ENCODE results near the gene GIPC3. TPM values are rescaled to one million over a fixed set of nuclear protein-coding genes. Genes with fewer than 3 reads are reported as not detected.

The GIPC3 gene
- total RNA-seq, 2 experiments from 2014 or later = 0.15 to 0.20 TPM

- no peak overlapping the region for H3K4me3 Mint-ChIP-seq
- CTCF ChIA-PET = no interaction called here
- DNase-seq = no peak
- H3K9me3 Mint-ChIP-seq = peaks cover 7% of the 10 kb centered on the region
- POLR2A ChIA-PET = no interaction called here
- H3K27me3 Mint-ChIP-seq = peaks cover 4% of the 10 kb centered on the region
- no peaks in the 10 kb centered on the region for H3K36me3 Mint-ChIP-seq (ENCODE audit: low read depth)
- no peak overlapping the region for H3K27ac Mint-ChIP-seq
- H3K4me1 Mint-ChIP-seq = no peaks in the 10 kb centered on the region
These were observed 1.5 kb downstream of the GIPC3 start for GRCh38 chr19:3586707-3587346.

- no peak overlapping the region for H3K27ac Mint-ChIP-seq
- H3K36me3 Mint-ChIP-seq (ENCODE audit: low read depth) = no peaks in the 10 kb centered on the region
- H3K9me3 Mint-ChIP-seq = peaks cover 7% of the 10 kb centered on the region
- ChIA-PET POLR2A (no interaction called here), CTCF (interaction anchor here (0.6 kb wide), 1 partner anchor 42 kb away, joined by 3 read pairs; no protein-coding TSS in a partner anchor)
- H3K4me3 Mint-ChIP-seq = no peak overlapping the region
- no peaks in the 10 kb centered on the region for H3K4me1 Mint-ChIP-seq
- no peaks in the 10 kb centered on the region for H3K27me3 Mint-ChIP-seq
- no peak for DNase-seq
These were observed 4.2 kb downstream of the GIPC3 start for GRCh38 chr19:3589439-3589838.

- POLR2A ChIA-PET = no interaction called here
- CTCF ChIA-PET = no interaction called here
- Mint-ChIP-seq H3K27me3 (no peaks in the 10 kb centered on the region), H3K4me3 (no peak overlapping the region), H3K27ac (no peak overlapping the region), H3K9me3 (peaks cover 7% of the 10 kb centered on the region), H3K4me1 (no peaks in the 10 kb centered on the region), H3K36me3 (ENCODE audit: low read depth) (no peaks in the 10 kb centered on the region)
- no peak for DNase-seq
These were observed 4.7 kb downstream of the GIPC3 start for GRCh38 chr19:3589949-3590348.

- POLR2A ChIA-PET = no interaction called here
- no peak overlapping the region for H3K27ac Mint-ChIP-seq
- H3K9me3 Mint-ChIP-seq = peaks cover 7% of the 10 kb centered on the region
- H3K27me3 Mint-ChIP-seq = no peaks in the 10 kb centered on the region
- no peaks in the 10 kb centered on the region for H3K36me3 Mint-ChIP-seq (ENCODE audit: low read depth)
- CTCF ChIA-PET = interaction anchor here (0.6 to 1.4 kb wide), 4 partner anchors 9 to 46 kb away, joined by 3 read pairs; no protein-coding TSS in a partner anchor
- no peak for DNase-seq
- H3K4me1 Mint-ChIP-seq = no peaks in the 10 kb centered on the region
- H3K4me3 Mint-ChIP-seq = no peak overlapping the region
These were observed 5.8 kb downstream of the GIPC3 start for GRCh38 chr19:3590991-3591659.

- peaks cover 7% of the 10 kb centered on the region for H3K9me3 Mint-ChIP-seq
- no peaks in the 10 kb centered on the region for H3K27me3 Mint-ChIP-seq
- no peaks in the 10 kb centered on the region for H3K36me3 Mint-ChIP-seq (ENCODE audit: low read depth)
- no peak overlapping the region for H3K4me3 Mint-ChIP-seq
- POLR2A ChIA-PET = no interaction called here
- H3K4me1 Mint-ChIP-seq = no peaks in the 10 kb centered on the region
- CTCF ChIA-PET = no interaction called here
- no peak overlapping the region for H3K27ac Mint-ChIP-seq
- no peak for DNase-seq
These were observed 6.8 kb downstream of the GIPC3 start for GRCh38 chr19:3591876-3592613.

- CTCF ChIA-PET = no interaction called here
- Mint-ChIP-seq H3K4me3 (no peak overlapping the region), H3K27me3 (no peaks in the 10 kb centered on the region), H3K36me3 (ENCODE audit: low read depth) (no peaks in the 10 kb centered on the region), H3K27ac (no peak overlapping the region), H3K9me3 (peaks cover 7% of the 10 kb centered on the region), H3K4me1 (no peaks in the 10 kb centered on the region)
- DNase-seq = no peak
- POLR2A ChIA-PET = no interaction called here
These were observed 7.9 kb downstream of the GIPC3 start for GRCh38 chr19:3593156-3593555.

- Mint-ChIP-seq H3K4me3 (no peak overlapping the region), H3K27ac (no peak overlapping the region), H3K9me3 (peaks cover 3% of the 10 kb centered on the region), H3K36me3 (ENCODE audit: low read depth) (no peaks in the 10 kb centered on the region), H3K27me3 (no peaks in the 10 kb centered on the region), H3K4me1 (no peaks in the 10 kb centered on the region)
- ChIA-PET CTCF (no interaction called here), POLR2A (no interaction called here)
- no peak for DNase-seq
These were observed 10.3 kb downstream of the GIPC3 start for GRCh38 chr19:3595521-3596061.

- Mint-ChIP-seq H3K4me3 (no peak overlapping the region), H3K4me1 (no peaks in the 10 kb centered on the region), H3K27me3 (no peaks in the 10 kb centered on the region), H3K9me3 (no peaks in the 10 kb centered on the region), H3K27ac (no peak overlapping the region), H3K36me3 (ENCODE audit: low read depth) (no peaks in the 10 kb centered on the region)
- no peak for DNase-seq
- ChIA-PET POLR2A (no interaction called here), CTCF (no interaction called here)
These were observed 14.5 kb downstream of the GIPC3 start for GRCh38 chr19:3599776-3600187.

- H3K27ac Mint-ChIP-seq = no peak overlapping the region
- H3K36me3 Mint-ChIP-seq (ENCODE audit: low read depth) = no peaks in the 10 kb centered on the region
- H3K9me3 Mint-ChIP-seq = no peaks in the 10 kb centered on the region
- ChIA-PET POLR2A (no interaction called here), CTCF (interaction anchor here (0.7 kb wide), 1 partner anchor 43 kb away, joined by 3 read pairs; no protein-coding TSS in a partner anchor)
- H3K4me1 Mint-ChIP-seq = no peaks in the 10 kb centered on the region
- H3K27me3 Mint-ChIP-seq = no peaks in the 10 kb centered on the region
- H3K4me3 Mint-ChIP-seq = no peak overlapping the region
- no peak for DNase-seq
These were observed 15.7 kb downstream of the GIPC3 start for GRCh38 chr19:3601021-3601420.

GRCh38 chr19:3603121-3603811, 18.0 kb downstream of the GIPC3 start:
- no peak for DNase-seq
- ChIA-PET CTCF (interaction anchor here (0.7 kb wide), 1 partner anchor 799 kb away, joined by 3 read pairs; the partner anchor contains the start of gene CHAF1A), POLR2A (no interaction called here)
- H3K27me3 Mint-ChIP-seq = peaks cover 8% of the 10 kb centered on the region
- H3K27ac Mint-ChIP-seq = no peak overlapping the region
- H3K36me3 Mint-ChIP-seq (ENCODE audit: low read depth) = no peaks in the 10 kb centered on the region
- H3K4me1 Mint-ChIP-seq = peaks cover 5% of the 10 kb centered on the region
- no peaks in the 10 kb centered on the region for H3K9me3 Mint-ChIP-seq
- no peak overlapping the region for H3K4me3 Mint-ChIP-seq

- H3K27ac Mint-ChIP-seq = no peak overlapping the region
- no peaks in the 10 kb centered on the region for H3K36me3 Mint-ChIP-seq (ENCODE audit: low read depth)
- ChIA-PET POLR2A (interaction anchor here (0.8 kb wide), 1 partner anchor 98 kb away, joined by 3 read pairs; the partner anchor contains the start of gene FZR1), CTCF (no interaction called here)
- H3K4me1 Mint-ChIP-seq = peaks cover 5% of the 10 kb centered on the region
- H3K27me3 Mint-ChIP-seq = peaks cover 8% of the 10 kb centered on the region
- no peaks in the 10 kb centered on the region for H3K9me3 Mint-ChIP-seq
- no peak for DNase-seq
- H3K4me3 Mint-ChIP-seq = no peak overlapping the region
These were observed 19.1 kb downstream of the GIPC3 start for GRCh38 chr19:3604227-3604986.

- peaks cover 8% of the 10 kb centered on the region for H3K27me3 Mint-ChIP-seq
- no peaks in the 10 kb centered on the region for H3K36me3 Mint-ChIP-seq (ENCODE audit: low read depth)
- H3K4me3 Mint-ChIP-seq = no peak overlapping the region
- POLR2A ChIA-PET = interaction anchor here (0.8 kb wide), 1 partner anchor 99 kb away, joined by 3 read pairs; the partner anchor contains the start of gene FZR1
- CTCF ChIA-PET = no interaction called here
- H3K9me3 Mint-ChIP-seq = no peaks in the 10 kb centered on the region
- peaks cover 5% of the 10 kb centered on the region for H3K4me1 Mint-ChIP-seq
- DNase-seq = no peak
- H3K27ac Mint-ChIP-seq = no peak overlapping the region
These were observed 19.7 kb downstream of the GIPC3 start for GRCh38 chr19:3604987-3605343.

Data from activated CD4-positive, alpha-beta memory T cell treated with anti-CD3 and anti-CD28 coated beads, Interleukin-2, amount 10 ng/mL, durations not matched to agents 7 days and 5 days (primary cell).